Germinal center (tissue), 1 donor: ENCODE results near the gene CGNL1.

Source experiments
- DNase-seq: peaks from one replicate; pipeline ENCODE4 v3.0.0; 2012; ENCODE audit warnings: mixed read lengths, low spot score

CGNL1 gene

DNA sequence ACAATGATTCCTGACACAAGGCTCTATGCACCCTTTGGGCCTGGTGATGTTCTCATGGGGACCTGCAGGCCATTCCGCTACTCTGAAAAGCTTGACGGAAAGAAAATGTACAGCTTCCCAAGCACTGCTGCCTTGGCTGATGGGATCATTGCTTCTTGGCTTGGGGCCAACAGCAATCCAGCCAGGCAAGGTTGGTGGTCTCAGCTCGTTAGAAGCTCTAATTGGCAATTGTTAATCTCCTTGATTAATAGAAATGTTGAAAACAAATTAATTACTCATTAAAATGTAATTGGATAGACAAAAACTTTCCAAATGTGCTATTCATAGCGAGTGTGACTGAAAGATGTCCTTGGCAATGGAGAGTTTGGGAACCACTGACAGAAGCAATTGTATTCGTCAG lies 199.1 kb downstream of the CGNL1 start:
- DNase-seq: no peak

- DNase-seq: no peak
These were observed 202.1 kb downstream of the CGNL1 start for GRCh38 chr15:57578288-57578900.

DNA sequence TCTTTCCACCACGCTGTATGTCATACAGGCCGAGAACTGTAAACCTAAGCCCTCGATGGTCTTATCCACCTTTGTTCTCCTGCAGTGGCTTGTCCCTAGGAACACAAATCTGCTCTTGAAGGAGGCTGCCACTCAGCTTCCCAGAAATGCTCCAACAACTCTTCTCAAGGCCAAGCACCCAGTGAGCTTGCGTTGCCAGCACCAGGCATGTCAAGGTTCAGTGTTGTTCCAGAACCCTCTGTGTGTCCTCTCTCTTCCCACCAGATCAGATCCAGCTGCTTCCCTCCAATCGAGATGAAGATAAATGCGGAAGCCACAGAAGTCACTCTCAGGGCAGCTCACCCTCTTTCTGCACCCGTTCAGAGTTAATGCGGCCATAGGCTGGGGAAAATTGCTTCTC lies 204.1 kb downstream of the CGNL1 start:
- no peak for DNase-seq

- no peak for DNase-seq
These were observed 204.6 kb downstream of the CGNL1 start for GRCh38 chr15:57580866-57581265.

GRCh38 chr15:57582090-57582489 lies 205.8 kb downstream of the CGNL1 start:
- DNase-seq: no peak

DNA sequence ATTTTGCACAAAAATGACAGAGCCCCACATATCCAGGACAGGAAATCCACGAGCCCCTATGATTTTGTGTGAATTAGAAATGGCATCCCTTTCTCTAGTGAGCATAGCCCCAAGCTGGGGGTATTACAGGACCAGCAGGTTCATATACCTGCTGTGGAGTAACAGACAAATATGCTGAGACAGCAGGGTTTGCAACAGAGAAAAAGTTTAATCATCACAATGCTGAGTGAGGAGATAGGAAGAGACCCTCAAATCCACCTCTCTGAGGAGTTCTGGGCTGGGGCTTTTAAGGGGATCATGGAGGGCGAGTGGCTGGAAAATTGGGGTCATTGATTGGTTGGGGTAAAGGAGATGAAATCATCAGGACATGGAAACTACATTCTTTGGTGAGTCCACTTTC lies 207.0 kb downstream of the CGNL1 start:
- DNase-seq: no peak

- no peak for DNase-seq
These were observed 207.4 kb downstream of the CGNL1 start for GRCh38 chr15:57583720-57584119.

DNA sequence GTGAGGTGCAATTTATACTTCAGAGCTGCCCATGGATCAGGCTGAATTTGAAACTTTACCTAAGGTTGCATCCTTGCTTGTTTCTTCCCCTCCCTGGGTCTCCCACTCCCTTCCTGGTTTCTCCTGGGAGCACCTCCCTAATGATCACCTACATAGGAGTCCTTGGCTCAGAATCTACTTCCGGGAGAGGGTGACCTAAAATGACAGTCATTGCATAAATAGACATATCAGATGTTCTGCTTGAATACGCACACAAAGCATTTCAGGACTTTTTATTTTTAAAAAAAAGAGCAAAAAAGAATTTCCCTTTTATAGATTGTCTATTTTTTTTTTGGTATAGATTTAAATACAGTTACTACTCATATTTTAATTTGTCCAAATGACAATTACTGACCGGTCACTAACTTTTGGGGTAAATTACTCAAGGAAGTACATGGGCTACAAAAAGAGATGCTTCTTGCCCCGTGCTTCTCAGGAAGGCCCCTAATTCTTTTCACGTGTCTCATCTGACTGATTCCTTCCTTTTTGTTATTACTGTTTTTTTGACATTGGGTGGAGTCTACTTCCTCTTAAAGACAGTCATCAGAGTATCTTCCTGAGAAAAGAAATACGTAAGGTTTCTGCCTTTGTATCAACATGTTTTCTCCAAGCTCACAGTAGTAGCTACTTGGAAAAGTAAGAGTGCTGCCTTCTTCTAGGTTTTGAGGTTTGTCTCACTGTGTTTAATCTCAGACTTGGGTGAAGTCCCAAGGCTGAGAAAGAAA lies 210.5 kb downstream of the CGNL1 start:
- DNase-seq: peak; percentile 19

DNA sequence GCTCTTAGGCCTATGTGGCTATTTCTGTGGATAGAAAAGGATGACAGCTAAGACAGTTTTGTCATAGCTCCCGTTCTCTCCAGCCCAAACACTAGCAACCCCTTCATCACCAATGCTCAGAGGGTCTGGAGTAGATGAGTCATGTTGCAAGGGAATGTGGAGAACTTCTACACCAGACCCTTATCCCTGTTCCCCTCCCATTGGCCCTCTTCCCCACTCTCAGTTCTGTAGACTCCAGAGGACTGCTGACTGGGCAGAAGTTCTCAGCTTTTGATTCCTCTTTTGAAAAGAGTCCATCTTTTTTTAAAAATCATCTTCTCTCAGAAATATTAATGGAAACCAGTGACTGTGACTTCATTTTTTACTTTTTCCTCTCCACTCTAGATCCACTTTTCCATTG lies 213.0 kb downstream of the CGNL1 start:
- no peak for DNase-seq

DNA sequence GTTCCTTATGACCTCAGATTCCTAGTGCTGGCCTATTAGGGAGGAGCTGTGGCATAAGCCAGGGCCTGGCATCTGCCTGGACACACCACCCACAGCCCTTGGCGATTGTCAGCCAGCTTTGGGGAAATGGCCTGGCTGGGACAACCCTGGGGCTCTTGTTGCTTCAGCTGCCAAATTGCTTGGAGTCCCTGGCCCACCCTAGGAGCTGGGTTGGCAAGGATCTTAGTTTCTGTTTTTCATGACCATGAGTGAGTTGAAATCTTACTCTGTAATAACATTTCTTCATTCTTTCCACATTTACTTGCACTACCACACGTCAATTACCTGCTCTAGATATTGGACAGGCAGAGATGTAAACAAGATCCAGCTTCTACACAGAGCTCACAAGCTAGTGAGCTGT lies 213.4 kb downstream of the CGNL1 start:
- no peak for DNase-seq

GRCh38 chr15:57591237-57591821 lies 215.0 kb downstream of the CGNL1 start:
- no peak for DNase-seq

DNA sequence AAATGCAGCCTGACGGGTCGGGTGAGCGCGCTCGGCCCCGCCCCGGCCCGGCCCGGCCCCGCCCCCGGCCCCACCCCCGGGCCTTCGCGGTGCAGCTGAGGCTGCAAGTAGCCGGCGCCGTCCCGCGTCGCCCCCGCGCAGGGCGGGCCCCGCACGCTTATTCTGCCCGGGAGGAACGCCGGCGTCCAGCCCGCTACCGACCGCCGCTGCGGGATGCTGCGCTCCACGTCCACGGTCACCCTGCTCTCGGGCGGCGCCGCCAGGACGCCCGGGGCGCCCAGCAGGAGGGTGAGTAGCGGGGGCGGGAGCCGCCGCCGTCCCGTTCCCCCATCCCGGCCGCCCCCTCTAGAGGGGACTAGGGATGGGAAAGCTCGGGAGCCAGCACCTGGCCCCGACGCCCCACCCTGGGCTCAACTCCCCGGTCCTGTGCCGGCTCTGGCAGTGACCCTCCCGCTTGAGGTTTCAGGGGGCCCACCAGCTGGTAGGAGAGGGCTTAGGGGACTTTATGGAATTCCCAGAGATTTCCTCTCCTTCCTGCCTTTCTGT lies 215.6 kb downstream of the CGNL1 start, which contains the start of gene MYZAP:
TSS of gene MYZAP (plus strand) at position 83 of the 546 bp plus-strand sequence. CDS start at position 214, 131 bp downstream.
- DNase-seq: peak; percentile 77

DNA sequence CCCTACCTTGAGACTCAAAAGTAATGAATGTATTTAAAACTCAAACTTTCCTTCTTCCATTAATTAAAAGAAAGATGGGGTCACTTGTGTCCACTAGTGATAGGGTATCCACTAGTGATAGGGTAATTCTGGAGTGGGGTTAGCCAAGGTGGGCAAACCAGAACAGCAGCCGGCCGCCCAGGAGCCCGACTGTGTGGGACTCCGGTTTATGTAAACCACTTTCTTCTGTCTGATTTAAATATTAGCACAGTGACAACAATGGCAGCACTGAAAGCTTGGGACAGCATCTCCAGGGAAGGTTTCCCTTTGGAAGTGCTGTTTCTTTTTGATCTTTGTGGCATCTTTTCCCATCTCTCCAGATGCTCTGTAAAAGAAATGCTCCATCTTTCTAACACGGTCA lies 216.1 kb downstream of the CGNL1 start:
- no peak for DNase-seq

- DNase-seq: no peak
These were observed 216.6 kb downstream of the CGNL1 start for GRCh38 chr15:57592836-57593420.

GRCh38 chr15:57594479-57594878 lies 218.2 kb downstream of the CGNL1 start:
- DNase-seq: no peak

- no peak for DNase-seq
These were observed 218.9 kb downstream of the CGNL1 start for GRCh38 chr15:57595011-57595866.

DNA sequence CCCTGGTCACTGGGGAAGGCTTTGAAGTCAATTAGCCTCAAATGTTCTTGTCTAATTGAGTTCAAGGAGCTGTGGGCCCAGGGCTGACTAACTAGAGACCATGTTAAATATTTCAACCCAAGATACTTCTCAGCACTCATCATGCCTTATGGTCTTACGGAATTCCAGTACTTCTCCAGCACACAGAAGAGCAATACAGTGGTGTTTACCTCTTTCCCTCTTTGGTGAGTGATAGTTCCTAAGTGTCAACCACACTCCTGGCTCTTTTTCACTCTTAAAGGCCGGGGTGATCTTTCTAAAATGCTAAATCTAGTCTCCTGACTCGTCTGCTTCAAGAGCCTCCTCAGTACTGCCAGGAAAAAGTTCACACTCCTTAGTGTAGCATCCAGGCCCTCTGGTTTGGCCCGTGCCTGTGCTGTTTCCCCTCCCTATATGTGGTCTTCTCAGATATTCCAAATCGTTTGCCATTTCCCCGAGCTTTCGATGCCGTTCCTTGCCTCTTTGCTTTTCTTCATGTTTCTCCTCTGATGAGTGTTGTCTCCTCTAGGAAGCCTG lies 220.1 kb downstream of the CGNL1 start:
- DNase-seq: no peak

DNA sequence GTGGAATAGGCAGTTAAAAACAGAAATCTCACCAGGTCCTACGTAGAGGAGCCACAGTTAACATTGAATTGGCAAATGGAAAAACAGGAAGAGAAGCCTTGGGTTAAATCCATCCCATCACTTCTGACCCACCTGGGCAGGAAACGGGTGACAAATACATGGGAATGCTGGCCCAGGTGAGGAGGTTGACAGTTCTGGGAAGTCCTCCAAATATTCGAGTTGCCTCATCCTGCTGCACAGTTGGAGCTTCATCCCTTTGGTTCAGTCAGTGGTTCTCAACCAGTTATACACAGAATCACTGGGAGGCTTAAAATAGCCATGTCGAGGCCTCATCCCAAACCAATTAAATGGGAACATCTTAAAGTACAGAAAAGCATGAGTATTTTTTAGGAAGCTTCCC lies 220.7 kb downstream of the CGNL1 start:
- no peak for DNase-seq

DNA sequence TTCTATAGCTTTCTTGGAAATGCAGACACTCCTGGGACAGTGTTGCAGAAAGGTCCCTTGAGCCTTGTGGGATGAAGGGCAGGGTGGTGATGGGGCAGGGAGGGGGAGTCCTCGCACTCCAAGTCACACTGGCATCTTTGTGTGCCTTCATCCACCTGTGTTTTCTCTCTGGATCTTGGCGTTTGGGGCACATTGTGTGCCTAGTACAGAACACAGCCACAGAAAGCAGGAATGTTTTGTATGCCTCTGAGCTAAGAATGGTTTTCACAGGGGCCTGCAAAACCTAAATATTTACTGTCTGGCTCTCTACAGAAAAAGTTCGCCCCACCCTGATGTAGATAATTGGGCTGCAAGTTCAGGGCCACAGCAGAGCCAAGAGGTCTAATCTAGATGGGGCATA lies 221.1 kb downstream of the CGNL1 start:
- no peak for DNase-seq

- DNase-seq: no peak
These were observed 222.0 kb downstream of the CGNL1 start for GRCh38 chr15:57598346-57598745.

- DNase-seq: no peak
These were observed 223.0 kb downstream of the CGNL1 start for GRCh38 chr15:57599296-57599810.
